Upper lobe of left lung (tissue), 4 donors: Measurements from ENCODE around the gene DNAJB6.

Experiments used
- POLR2A ChIP-seq, 4 donors: fragments of 450-650 bp; IDR thresholded peaks; one replicate each; pipeline ENCODE4 v1.5.1; 2016 to 2017; ENCODE audit warnings: antibody characterized with exemption in 4 of 4, mild to moderate bottlenecking in 2 of 4
- POLR2AphosphoS5 ChIP-seq, 2 donors: sonication (generic); formaldehyde crosslinking; IDR thresholded peaks; one replicate each; pipeline ENCODE4 v1.5.1; 2017; ENCODE audit warnings: antibody characterized with exemption in 2 of 2
- TF ChIP-seq, protein P1 (sequence below), 6 experiments: fragments of 450-650 bp in 4 of 6; fragments of 200-600 bp in 2 of 6; sonication (generic) in 2 of 6; IDR thresholded peaks; one replicate each; pipeline ENCODE4 v1.5.1; 2016 to 2019; ENCODE audit warnings: antibody characterized with exemption in 6 of 6

DNA sequence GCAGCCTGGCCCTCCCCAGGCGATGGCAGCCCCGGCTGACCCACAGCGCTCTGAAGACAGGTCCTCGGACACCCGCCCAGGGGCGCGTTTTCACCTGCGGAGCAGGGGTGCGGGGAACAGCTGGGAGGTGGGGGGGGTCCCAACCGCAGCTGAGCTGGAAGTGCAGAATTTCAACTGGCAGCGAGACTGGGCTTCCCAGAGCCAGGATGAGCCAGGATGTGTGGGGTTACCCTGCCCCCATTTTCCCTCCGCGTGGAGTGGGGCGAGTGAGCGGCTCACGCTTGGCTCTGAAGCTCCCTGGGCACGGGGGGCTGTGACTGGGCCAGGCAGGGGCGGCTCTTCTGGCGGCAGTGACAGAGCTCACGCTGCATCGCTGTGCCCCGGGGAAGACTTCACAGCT is 70.2 kb downstream of the DNAJB6 start:
- TF ChIP-seq, protein P1, sequence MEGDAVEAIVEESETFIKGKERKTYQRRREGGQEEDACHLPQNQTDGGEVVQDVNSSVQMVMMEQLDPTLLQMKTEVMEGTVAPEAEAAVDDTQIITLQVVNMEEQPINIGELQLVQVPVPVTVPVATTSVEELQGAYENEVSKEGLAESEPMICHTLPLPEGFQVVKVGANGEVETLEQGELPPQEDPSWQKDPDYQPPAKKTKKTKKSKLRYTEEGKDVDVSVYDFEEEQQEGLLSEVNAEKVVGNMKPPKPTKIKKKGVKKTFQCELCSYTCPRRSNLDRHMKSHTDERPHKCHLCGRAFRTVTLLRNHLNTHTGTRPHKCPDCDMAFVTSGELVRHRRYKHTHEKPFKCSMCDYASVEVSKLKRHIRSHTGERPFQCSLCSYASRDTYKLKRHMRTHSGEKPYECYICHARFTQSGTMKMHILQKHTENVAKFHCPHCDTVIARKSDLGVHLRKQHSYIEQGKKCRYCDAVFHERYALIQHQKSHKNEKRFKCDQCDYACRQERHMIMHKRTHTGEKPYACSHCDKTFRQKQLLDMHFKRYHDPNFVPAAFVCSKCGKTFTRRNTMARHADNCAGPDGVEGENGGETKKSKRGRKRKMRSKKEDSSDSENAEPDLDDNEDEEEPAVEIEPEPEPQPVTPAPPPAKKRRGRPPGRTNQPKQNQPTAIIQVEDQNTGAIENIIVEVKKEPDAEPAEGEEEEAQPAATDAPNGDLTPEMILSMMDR (IDR thresholded peaks at IDR 0.05) = no peak
- no peak for TF ChIP-seq POLR2A (IDR thresholded peaks at IDR 0.05)
- no peak for TF ChIP-seq POLR2AphosphoS5 (IDR thresholded peaks at IDR 0.05)
